GM06990 (cell line): ENCODE measurements around the gene NANP.

Experiments used
- DNase-seq: peaks from one replicate; pipeline ENCODE4 v3.0.0-alpha.2; 2011; ENCODE audit not compliant: insufficient read length; ENCODE audit errors: extremely low read depth
- H3K27me3 ChIP-seq: replicated peaks from 2 replicates; pipeline ENCODE4 v1.6.0; 2011; ENCODE audit warnings: low read length; ENCODE audit not compliant: control insufficient read depth, insufficient read depth
- H3K36me3 ChIP-seq: 2 replicates; pipeline ENCODE4 v1.5.1; 2011; ENCODE audit warnings: low read length; ENCODE audit not compliant: control insufficient read depth, insufficient read depth
- H3K4me3 ChIP-seq: replicated peaks from 2 replicates; pipeline ENCODE4 v1.5.1; 2011; ENCODE audit warnings: low read depth, mild to moderate bottlenecking, control low read depth, low read length
- CTCF ChIP-seq: IDR thresholded peaks from 2 replicates; pipeline ENCODE4 v1.5.1; 2011; ENCODE audit warnings: low read length, control low read depth, mild to moderate bottlenecking, inconsistent platforms; ENCODE audit not compliant: insufficient read depth, poor library complexity, severe bottlenecking

Gene NANP

GRCh38 chr20:25576783-25577530 is 46.9 kb downstream of the NANP start:
- Histone ChIP-seq H3K4me3 (no peak overlapping the region), H3K36me3 (no peaks in the 10 kb centered on the region), H3K27me3 (no peaks in the 10 kb centered on the region)
- DNase-seq = no peak
- no peak for TF ChIP-seq CTCF

GRCh38 chr20:25574411-25574810 is 49.4 kb downstream of the NANP start:
- DNase-seq = no peak
- no peak for TF ChIP-seq CTCF
- Histone ChIP-seq H3K4me3 (no peak overlapping the region), H3K36me3 (no peaks in the 10 kb centered on the region), H3K27me3 (no peaks in the 10 kb centered on the region)

- Histone ChIP-seq H3K4me3 (no peak overlapping the region), H3K36me3 (no peaks in the 10 kb centered on the region), H3K27me3 (no peaks in the 10 kb centered on the region)
- no peak for TF ChIP-seq CTCF
- no peak for DNase-seq
Observed at GRCh38 chr20:25573288-25574251, 50.2 kb downstream of the NANP start.

- no peak for TF ChIP-seq CTCF
- H3K4me3 ChIP-seq = no peak overlapping the region
- DNase-seq = no peak
- H3K36me3 ChIP-seq = no peaks in the 10 kb centered on the region
- no peaks in the 10 kb centered on the region for H3K27me3 ChIP-seq
Observed at GRCh38 chr20:25571817-25572216, 52.0 kb downstream of the NANP start.

GRCh38 chr20:25571240-25571639 is 52.6 kb downstream of the NANP start:
- Histone ChIP-seq H3K4me3 (no peak overlapping the region), H3K36me3 (no peaks in the 10 kb centered on the region), H3K27me3 (no peaks in the 10 kb centered on the region)
- no peak for TF ChIP-seq CTCF
- no peak for DNase-seq
